ENCODE measurements around the gene ASIC5.
"Not testable (repeated sequence)": the region's sequence is repeated elsewhere in the genome, so short reads cannot be mapped to it uniquely, and the experiment has no call there.

ASIC5 gene

DNA sequence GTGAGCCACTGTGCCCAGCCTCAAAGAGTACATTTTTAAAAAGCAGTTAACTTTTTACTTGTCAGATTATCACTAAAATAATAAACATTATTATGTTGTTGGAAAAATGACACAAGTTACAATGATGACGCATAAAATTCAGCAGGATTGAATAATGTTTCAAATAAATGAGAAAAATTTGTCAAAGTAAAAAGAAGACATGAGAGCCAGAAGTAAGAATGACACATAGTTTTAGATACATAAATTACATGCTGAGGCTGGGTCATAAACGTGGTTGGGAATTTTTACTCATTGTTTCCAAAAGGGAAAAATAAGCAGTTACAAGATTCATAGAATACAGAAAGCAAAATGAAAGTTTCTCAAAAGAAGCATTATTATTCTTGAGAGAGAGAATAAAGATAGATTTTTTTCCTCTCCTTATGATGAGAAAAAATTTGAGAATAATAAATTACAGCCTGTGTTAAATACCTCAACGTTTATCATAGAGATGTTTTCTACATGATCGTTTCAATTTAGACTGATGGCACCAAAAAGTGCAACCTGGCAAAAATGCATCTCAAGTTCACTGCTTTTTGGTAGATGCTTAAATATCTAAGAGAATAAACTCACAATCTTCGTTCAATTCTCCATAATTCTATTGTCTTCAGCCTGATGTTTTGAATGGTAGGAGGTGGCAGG, 66.8 kb downstream of the ASIC5 start:
- DNase-seq, result no peak

DNA sequence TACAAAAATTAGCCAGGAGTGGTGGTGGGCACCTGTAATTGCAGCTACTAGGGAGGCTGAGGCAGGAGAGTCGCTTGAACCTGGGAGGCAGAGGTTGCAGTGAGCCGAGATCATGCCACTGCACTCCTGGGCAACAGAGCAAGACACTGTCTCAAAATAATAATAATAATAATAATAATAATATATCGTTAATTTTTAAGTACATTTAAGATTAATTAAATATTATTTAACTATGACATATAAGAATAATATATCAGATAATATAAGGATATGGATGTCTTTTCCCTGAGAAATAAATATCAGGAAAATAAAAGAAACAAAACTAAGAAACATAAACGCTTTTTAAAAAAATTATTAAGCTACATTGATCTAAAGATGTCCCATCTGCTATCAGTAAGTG, 68.5 kb downstream of the ASIC5 start:
- not testable (repeated sequence) for DNase-seq

- DNase-seq, result no peak
Observed at GRCh38 chr4:155795991-155796390, 70.1 kb downstream of the ASIC5 start.

- no peak for DNase-seq
Observed at GRCh38 chr4:155794589-155795236, 71.4 kb downstream of the ASIC5 start.

GRCh38 chr4:155789982-155790381, 76.1 kb downstream of the ASIC5 start:
- DNase-seq, result no peak

GRCh38 chr4:155789391-155789790, 76.7 kb downstream of the ASIC5 start:
- no peak for DNase-seq

- DNase-seq, result no peak
Observed at GRCh38 chr4:155787113-155787710, 78.9 kb downstream of the ASIC5 start.

DNA sequence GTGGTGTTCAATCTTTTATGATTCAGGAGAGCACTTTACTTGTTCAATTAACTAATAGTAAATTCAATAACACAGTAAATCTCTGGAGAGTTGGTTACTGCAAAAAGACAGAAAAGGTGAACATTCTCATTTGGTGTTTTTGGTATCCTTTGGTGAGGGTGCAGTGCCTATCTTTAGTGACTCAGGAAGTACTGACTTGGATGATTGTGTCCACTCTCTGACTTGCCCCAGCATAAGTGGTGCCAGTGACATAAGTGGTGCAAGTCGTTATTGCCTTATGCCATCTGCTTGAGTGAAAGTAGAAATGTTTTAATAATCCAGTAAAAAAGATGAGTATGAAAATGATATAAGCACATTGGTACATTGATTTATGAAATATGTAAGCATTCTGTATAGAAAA, 80.2 kb downstream of the ASIC5 start:
- DNase-seq, result no peak

DNA sequence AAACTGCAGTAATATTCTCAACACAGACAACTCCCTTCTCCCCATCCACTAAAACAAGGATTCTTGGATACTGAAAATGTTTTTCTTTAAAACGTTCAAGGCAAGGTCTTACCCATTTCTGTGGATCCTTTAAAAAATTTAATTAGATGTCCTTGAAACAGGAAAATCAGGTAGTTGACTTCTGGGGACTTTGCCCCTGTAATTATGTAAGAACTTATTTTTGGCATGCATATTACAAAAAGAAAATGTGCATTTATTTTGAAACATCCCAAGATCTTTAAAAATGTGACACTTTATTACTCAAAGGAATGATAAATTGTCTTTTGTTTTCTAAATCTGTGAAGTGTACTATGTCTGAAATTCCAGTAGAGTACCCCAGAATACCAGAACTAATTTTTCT, 81.4 kb downstream of the ASIC5 start:
- no peak for DNase-seq

GRCh38 chr4:155781249-155781831, 84.7 kb downstream of the ASIC5 start:
- DNase-seq, result no peak

- DNase-seq, result no peak
Observed at GRCh38 chr4:155780775-155781174, 85.3 kb downstream of the ASIC5 start.
